ENCODE data around the gene CLTRN. TPM values are rescaled to one million over a fixed set of nuclear protein-coding genes. Genes with fewer than 3 reads are reported as not detected.
A peak's percentile ranks its signal among the peaks of the same experiment; 100 is the strongest.

The CLTRN gene
- total RNA-seq, 1 experiment from 2014 or later, result 9.1 TPM

GRCh38 chrX:15680401-15680800 lies 15.8 kb upstream of the CLTRN start:
- DNase-seq (peak; percentile 58), ATAC-seq (peak; percentile 42; the same call in 1 of the 2 replicates)
- no peak overlapping the region for H2AFZ ChIP-seq (ENCODE audit: low read length)
- 0 out of 2 replicates have a peak, but pooled peaks cover 8% of the 10 kb centered on the region for H4K20me1 ChIP-seq (ENCODE audit: low read length)
- no peaks in the 10 kb centered on the region for H3K27me3 ChIP-seq (ENCODE audit: low read length)
- H3K27ac ChIP-seq (ENCODE audit: low read length), result peak overlapping the region; percentile 46
- no peaks in the 10 kb centered on the region for H3K9me2 ChIP-seq (replicated peaks; ENCODE audit: low read length)
- CTCF ChIA-PET, result no interaction called here
- H3K4me3 ChIP-seq (ENCODE audit: low read length), result no peak overlapping the region
- intact Hi-C loops (cut with micrococcal nuclease), result loop anchor here (10.0 kb wide), 1 partner anchor 114 kb away; the partner anchor contains the start of gene ZRSR2
- peak overlapping the region; percentile 18; the same call in 1 of the 2 replicates for H3K4me2 ChIP-seq (ENCODE audit: low read length)
- H3K9me3 ChIP-seq (ENCODE audit: low read length), result no peaks in the 10 kb centered on the region
- H3K9ac ChIP-seq (ENCODE audit: low read length), result 0 out of 2 replicates have a peak overlapping the region, but pooled peaks have one; percentile 26
- H3K4me1 ChIP-seq (ENCODE audit: insufficient read depth, low read length), result peaks cover 34% of the 10 kb centered on the region
- TF ChIP-seq EZH2phosphoT487 (IDR thresholded peaks at IDR 0.05; ENCODE audit: borderline replicate concordance, low read length), result no peak
- no peak for TF ChIP-seq EZH2 (IDR thresholded peaks at IDR 0.05; ENCODE audit: low read length, unreplicated experiment)
- TF ChIP-seq CTCF (conservative IDR thresholded peaks at IDR 0.05; ENCODE audit: low read depth, low read length), result no peak
- H3K36me3 ChIP-seq (ENCODE audit: low read depth, low read length), result peaks cover 10% of the 10 kb centered on the region; the same call in 1 of the 2 replicates
- peaks cover 92% of the 10 kb centered on the region for H3K79me2 ChIP-seq (ENCODE audit: low read length)
- BruUV-seq (replicated peaks), result no TSS peak
- POLR2A ChIA-PET (ENCODE audit: unreplicated experiment), result interaction anchor here (0.6 kb wide), 1 partner anchor 14 kb away, joined by 4 read pairs; no protein-coding TSS in a partner anchor
- no peaks in the 10 kb centered on the region for H3F3A ChIP-seq (ENCODE audit: low read length, unreplicated experiment)

GRCh38 chrX:15679246-15679645 lies 14.6 kb upstream of the CLTRN start:
- Histone ChIP-seq H3K36me3 (ENCODE audit: low read depth, low read length) (peaks cover 10% of the 10 kb centered on the region; the same call in 1 of the 2 replicates), H3K4me3 (ENCODE audit: low read length) (no peak overlapping the region), H4K20me1 (ENCODE audit: low read length) (0 out of 2 replicates have a peak, but pooled peaks cover 8% of the 10 kb centered on the region), H3F3A (ENCODE audit: low read length, unreplicated experiment) (no peaks in the 10 kb centered on the region), H3K79me2 (ENCODE audit: low read length) (peaks cover 81% of the 10 kb centered on the region), H3K4me1 (ENCODE audit: insufficient read depth, low read length) (peaks cover 37% of the 10 kb centered on the region), H2AFZ (ENCODE audit: low read length) (no peak overlapping the region), H3K27me3 (ENCODE audit: low read length) (no peaks in the 10 kb centered on the region), H3K9me3 (ENCODE audit: low read length) (no peaks in the 10 kb centered on the region), H3K9ac (ENCODE audit: low read length) (no peak overlapping the region), H3K9me2 (replicated peaks; ENCODE audit: low read length) (no peaks in the 10 kb centered on the region), H3K27ac (ENCODE audit: low read length) (no peak overlapping the region), H3K4me2 (ENCODE audit: low read length) (no peak overlapping the region)
- ChIA-PET CTCF (no interaction called here), POLR2A (ENCODE audit: unreplicated experiment) (no interaction called here)
- ATAC-seq (no peak), DNase-seq (no peak)
- BruUV-seq (replicated peaks), result no TSS peak
- intact Hi-C loops (cut with micrococcal nuclease), result loop anchor here (10.0 kb wide), 1 partner anchor 344 kb away; the partner anchor contains the start of gene PIGA
- TF ChIP-seq EZH2 (IDR thresholded peaks at IDR 0.05; ENCODE audit: low read length, unreplicated experiment) (no peak), EZH2phosphoT487 (IDR thresholded peaks at IDR 0.05; ENCODE audit: borderline replicate concordance, low read length) (no peak), CTCF (conservative IDR thresholded peaks at IDR 0.05; ENCODE audit: low read depth, low read length) (no peak)

GRCh38 chrX:15678339-15678738 lies 13.7 kb upstream of the CLTRN start:
- intact Hi-C loops (cut with micrococcal nuclease), result loop anchor here (10.0 kb wide), 1 partner anchor 344 kb away; the partner anchor contains the start of gene PIGA

More at GRCh38 chrX:15678339-15678738, 13.7 kb upstream of the CLTRN start:
- Histone ChIP-seq H4K20me1 (ENCODE audit: low read length) (0 out of 2 replicates have a peak, but pooled peaks cover 8% of the 10 kb centered on the region), H3K27me3 (ENCODE audit: low read length) (no peaks in the 10 kb centered on the region), H3K4me1 (ENCODE audit: insufficient read depth, low read length) (peaks cover 46% of the 10 kb centered on the region), H2AFZ (ENCODE audit: low read length) (no peak overlapping the region), H3K4me2 (ENCODE audit: low read length) (no peak overlapping the region), H3K9me2 (replicated peaks; ENCODE audit: low read length) (no peaks in the 10 kb centered on the region), H3K4me3 (ENCODE audit: low read length) (no peak overlapping the region), H3K36me3 (ENCODE audit: low read depth, low read length) (peaks cover 10% of the 10 kb centered on the region; the same call in 1 of the 2 replicates), H3K79me2 (ENCODE audit: low read length) (peaks cover 78% of the 10 kb centered on the region), H3F3A (ENCODE audit: low read length, unreplicated experiment) (no peaks in the 10 kb centered on the region), H3K27ac (ENCODE audit: low read length) (no peak overlapping the region), H3K9ac (ENCODE audit: low read length) (no peak overlapping the region), H3K9me3 (ENCODE audit: low read length) (no peaks in the 10 kb centered on the region)
- BruUV-seq (replicated peaks), result no TSS peak
- POLR2A ChIA-PET (ENCODE audit: unreplicated experiment), result interaction anchor here (0.7 kb wide), 1 partner anchor 1042 kb away, joined by 6 read pairs; no protein-coding TSS in a partner anchor
- TF ChIP-seq CTCF (conservative IDR thresholded peaks at IDR 0.05; ENCODE audit: low read depth, low read length), result no peak
- no peak for TF ChIP-seq EZH2 (IDR thresholded peaks at IDR 0.05; ENCODE audit: low read length, unreplicated experiment)
- TF ChIP-seq EZH2phosphoT487 (IDR thresholded peaks at IDR 0.05; ENCODE audit: borderline replicate concordance, low read length), result no peak
- CTCF ChIA-PET, result no interaction called here
- no peak for ATAC-seq
- DNase-seq, result no peak

Measured in PC-3 (cell line).